Activated T-helper 9 cell treated with anti-CD3 and anti-CD28 coated beads, Interleukin-2, amount 50 U/mL, for 16 hours (primary cell): ENCODE data around the gene TMIE.

Source experiments
- DNase-seq: peaks from one replicate; pipeline ENCODE4 v3.0.0-alpha.2; 2020; ENCODE audit warnings: low read depth

The TMIE gene

DNA sequence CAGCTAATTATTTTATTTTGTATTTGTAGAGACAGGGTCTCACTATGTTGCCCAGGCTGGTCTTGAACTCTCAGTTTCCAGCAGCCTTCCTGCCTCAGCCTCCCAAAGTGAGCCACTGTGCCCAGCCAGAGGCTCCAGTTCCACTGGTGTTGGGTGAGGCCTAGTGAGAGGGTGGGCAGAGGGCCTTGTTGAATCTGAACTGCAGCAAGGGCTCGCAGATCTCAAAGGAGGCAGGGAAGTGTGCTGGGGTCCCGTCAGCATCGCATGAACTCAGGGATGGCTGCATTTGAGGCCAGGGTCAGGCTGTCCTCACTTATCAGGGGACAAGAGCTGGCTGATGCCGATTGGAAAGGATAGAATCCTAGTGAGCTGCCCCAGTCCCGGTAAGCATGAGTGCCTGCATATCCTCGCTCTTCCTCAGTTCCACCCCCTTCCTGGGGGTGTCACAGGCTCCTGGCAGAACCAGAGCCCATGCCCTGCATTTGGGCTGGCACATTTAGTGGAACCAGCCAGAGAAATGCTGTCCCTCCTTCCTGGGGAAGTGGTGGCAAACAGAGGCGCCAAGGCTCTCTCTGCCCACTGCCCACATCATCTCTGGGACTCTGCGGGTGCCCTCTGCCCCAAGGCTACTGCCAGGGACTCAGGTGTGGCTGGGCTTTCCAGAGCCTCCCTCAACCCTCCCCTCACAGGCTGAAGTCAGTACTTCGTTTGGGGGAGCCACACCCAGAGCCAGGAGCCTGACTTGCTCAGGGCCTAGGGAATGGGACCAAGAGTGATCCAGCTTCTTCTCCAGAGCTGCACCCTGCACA, 31.8 kb upstream of the TMIE start:
- DNase-seq = no peak

DNA sequence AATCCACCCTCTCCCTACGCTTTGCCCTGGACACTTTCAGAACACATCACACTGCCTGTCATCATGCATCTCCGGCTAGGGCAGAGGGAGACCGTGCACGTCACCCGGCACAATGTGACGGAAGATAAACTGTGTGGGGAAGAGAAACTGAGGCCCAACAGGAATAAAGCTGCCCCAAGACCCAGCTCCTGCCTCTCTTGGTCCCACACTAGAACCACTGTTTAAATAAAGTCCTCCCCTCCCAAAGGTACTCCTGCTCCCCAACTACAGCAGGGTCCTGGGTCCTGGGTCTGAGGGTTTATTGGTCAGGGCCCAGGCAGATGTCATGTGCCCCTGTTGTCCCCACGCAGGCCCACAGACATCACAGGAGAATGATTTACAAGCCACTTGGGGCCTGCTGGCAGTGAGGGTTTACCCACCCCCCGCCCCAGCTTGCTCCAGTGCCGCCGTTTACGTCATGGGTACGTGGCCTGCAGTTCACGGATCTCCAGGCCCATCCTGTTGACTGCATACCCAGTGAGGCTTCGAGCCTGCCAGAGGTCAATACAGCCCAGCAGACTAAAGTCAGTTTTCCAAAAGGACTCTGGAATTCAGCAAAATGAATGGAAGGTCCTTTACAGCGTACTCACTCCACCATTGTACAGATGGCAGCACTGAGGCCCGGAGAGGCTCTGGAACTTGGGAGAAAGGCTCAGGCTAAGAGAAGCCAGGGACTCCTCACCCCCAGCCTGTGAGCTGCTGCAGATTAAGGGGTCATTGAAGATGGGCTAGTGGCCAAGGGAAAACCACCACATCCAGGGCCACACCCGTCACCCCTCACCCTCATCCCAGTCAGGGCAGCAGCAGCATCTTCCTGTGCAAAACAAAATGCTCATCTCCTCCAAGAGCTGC, 30.9 kb upstream of the TMIE start:
- no peak for DNase-seq

DNA sequence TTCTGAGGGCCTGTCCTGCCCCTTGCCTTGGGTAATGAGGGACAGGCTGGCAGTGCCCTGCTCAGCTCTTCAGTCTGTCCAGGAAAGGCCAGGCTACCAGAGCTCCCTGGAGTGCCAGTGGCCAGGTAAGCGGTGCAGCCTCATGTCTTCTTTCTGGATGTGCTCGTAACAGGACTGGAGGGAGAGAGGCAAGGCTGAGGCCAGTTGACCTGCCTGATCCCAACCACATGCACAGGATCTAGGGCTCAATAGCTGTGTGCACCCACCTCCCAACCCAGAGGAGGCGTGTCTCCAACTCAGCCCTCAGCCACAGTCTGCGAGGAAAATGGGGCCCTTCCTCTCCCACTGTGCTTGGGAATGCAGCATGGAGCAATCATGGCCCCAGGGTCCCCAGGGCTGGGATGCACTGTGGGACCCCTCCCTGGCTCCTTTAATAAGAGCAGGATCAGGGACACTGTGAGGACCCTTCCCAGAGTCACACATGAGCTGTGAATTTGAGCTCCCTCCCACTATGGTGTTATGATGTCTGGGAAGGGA, 30.2 kb upstream of the TMIE start:
- DNase-seq = no peak

DNA sequence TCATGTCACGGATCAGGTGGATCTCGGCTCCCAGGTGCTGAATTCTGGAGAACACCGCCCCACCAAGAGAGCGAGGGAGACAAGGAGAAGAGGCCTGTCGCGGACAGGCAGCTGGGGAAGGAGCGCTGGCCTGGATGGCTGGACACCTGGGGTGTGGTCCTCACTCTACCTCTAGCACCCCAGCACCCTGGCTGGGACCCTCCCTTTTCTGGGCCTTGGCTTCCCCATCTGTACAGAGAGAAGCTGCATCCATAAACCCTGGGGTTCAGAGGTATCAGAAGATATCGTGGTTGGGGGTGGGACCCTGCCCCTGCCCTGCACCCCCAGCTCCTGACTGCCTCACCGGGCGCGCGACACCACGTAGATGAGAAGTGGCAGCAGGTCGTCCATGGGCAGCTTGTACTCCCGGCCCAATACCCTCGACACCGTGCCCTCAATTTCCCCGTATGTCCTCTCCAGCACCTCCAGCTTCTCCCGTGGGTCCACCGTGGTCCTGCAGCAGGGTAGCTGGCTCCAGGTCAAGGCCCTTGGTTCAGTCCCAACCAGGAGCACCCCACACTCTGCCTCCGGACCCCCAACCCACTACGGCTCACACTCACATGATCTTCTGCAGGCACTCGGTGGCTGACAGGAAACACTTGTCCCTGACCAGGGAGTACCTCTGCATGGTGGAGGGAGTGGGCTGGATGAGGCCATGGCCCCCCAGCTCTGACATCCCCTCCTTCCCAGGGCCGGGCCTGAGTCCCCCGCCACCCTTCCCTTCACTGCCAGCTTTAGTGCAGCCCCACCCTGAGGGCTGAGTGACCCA, 29.4 kb upstream of the TMIE start:
- no peak for DNase-seq

DNA sequence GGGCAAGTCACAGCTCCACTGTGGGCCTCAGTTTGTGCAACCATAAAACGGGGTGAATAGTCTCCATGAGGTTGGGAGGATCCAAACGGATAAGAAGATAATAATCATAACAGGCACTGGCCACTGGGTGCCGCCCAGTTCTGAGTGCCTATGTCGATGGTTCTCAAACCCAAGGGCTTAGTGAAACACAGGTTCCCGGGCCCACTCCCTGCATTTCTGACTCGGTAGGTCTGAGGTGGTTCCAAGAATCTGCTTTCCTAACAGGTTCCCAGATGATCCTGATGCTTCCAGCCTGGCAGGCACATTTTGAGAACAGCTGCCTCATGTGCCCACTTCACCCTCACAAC, 28.9 kb upstream of the TMIE start:
- DNase-seq = no peak

DNA sequence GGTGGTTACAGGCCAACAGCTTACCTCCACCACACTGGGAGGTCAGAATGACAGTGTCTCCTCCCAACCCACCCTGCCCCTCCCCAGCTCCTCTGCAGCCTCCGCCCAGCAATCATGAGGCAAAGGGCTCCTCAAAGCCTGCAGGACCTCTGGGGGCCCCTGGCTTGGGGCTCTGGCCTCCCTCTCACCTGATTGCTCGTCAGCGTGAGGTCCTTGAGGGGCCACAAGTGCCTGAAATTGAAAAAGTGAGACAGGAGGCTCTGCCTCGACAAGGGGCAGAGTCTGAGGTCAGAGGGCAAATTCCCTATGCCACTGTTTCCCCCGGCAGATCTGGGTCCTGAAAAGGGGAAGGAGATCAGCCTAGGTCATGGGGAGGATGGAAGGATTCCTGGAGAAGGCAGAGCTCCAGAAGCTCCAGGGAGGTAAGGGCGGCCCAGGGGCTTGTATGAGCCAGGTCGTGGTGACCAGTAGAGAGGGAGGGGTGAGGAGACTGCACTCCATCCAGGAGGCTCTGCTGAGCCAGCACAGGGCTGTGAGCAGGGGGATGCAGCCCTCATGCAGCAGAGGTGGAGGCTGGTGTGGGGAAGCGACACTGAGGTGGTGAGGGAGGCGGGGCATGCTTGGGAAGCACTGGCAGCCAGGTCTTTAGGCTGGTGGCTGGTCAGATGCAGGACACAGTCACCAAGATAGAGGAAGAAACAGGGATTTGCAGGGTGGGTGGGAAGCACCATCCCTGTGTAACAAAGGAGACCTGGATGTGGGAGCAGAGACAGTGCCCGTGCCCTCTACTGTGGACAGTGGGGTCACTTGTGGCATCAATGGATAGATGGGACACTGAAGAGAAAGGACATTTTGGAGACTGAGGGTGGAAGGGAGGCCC, 27.8 kb upstream of the TMIE start:
- DNase-seq = no peak

DNA sequence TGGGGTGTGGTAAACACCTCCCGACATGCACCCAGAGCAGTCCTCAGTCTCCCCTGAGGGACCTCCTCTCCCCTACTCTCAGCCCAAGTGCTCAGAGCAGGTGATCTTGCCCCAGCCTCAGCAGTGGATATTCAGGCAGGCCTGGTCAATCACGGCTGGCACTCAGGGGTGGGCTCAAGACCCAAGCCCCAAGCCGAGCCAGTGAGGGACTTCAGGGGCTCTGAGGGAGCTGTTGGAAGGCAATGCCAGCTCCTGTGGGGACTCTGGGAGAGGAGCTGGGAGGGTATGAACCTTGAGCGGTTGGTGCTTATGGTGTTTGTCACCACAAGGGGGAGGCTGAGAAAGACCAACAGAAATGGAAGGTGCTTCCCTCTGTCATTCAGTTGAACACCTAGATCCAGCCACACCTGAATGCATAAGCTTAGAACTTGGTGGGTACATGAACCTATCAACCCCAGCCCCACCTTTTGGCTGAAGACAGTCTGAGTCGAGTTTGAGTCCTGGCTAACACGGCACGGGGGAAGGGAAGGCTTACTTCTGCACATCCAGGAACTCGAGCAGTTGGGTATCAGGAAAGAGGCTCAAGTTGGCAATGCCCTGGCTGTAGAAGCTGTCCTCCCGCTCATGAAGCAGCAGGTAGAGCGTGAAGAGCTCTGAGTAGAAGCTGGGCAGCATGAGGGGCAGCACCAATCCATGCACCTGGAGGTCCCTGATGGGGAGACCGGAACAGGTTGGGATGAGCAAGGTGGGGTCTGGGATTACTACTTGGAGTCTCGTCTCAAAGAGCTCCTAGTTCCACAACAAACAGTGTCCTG, 27.0 kb upstream of the TMIE start:
- no peak for DNase-seq

DNA sequence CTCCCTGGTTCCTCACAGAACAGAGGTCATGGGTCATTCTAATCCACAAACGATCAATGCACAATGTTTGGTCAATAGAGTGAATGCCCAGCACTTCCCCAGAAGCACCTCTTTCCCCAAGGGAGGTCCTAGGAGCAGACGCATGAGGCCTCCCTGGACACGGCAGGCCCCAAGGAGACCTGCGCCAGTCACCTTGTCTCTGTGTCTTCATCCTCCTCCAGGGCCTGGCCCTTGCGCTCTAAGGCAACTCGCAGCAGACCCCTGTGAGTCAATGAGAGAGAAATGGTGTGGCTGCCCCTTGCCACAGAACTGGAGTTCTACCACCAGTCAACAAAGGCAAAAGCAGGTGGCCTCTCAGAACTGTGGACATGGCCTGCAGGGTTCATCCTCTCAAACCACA, 25.8 kb upstream of the TMIE start:
- no peak for DNase-seq

DNA sequence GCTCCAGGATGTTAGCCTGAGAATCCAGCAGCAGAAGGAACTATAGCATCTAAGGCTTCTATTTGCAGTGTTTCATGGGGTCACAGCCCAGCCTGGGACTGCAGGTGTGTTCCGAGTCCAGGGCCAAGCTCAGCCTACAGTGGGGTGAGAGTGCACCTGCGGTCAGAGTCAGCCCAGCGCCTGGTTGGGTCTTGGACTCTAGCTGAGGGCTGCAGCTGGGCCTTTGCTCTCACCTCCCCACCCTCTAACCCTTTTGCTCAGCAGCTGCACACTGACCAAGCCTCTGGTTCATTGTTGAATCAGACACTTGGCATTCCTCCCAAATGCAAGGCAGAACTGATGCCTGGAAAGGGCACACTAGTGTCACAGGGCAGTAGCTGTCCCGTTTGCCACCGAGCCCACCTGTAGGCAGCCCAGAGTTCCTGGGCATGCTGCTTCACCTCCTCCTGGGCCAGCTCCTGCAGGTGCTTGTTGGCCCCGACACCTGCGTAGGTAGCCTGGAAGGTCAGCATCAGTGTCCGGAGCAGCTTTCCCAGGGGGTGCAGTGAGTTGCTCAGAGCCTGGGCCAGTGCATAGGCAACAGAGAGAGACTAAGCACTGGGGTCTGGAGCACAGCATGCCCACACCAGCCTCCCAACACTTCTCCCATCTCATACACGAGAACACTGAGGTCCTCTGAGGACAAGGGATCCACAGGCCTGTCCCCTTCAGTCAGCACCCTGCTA, 25.2 kb upstream of the TMIE start:
- DNase-seq = no peak

DNA sequence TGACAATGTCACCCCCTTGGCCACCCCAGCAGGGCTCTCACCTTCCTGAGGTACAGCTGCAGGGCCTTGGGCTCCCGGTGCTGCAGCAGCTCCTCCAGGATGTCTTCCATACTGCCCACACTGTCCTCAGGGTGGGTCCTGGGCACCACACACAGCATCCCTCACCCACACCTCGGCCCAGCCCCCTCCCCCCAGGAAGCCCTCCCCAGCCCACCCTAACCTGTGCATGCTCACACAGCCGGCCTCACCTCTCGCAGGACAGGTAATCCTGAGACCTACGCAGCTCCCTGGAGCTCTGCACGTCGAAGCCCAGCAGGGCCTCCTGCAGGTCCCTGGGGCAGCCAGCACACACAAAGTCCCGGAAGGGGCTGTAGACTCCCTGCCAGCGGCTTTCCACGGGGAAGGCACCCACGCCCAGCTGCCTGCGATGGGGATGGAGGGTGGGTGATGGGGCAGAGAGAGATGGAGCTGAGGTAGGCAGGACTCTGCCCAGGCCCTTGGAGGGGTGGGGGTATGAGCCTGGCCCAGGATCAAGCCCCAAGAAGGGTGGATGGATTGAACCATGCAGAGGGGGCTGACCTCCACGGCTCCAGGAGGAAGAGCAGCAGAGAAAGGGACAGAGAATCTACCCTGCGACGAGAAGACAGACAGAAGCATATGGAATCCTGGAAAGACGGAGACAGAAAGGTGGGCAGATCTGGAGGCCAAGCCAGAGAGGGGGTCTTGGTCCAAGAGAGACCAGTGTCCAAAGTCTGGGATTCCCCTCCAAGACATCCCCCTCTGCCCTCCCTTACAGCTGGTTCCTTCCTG, 24.4 kb upstream of the TMIE start:
- DNase-seq = no peak

DNA sequence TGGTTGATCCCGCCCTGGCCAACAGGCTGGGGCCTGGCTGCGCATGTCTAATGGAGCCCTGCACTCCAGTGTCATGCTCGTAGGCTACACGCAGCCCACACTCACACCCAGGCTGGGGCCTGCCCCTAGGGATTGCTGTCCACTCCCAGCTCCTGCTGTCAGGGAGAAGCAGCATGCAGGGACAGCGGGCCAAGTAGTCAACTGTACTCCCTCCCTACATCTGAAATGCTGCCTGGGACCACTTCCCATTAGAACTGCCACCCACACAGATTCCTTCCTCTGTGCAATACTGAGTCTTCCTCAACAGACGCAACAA, 23.8 kb upstream of the TMIE start:
- DNase-seq = no peak

DNA sequence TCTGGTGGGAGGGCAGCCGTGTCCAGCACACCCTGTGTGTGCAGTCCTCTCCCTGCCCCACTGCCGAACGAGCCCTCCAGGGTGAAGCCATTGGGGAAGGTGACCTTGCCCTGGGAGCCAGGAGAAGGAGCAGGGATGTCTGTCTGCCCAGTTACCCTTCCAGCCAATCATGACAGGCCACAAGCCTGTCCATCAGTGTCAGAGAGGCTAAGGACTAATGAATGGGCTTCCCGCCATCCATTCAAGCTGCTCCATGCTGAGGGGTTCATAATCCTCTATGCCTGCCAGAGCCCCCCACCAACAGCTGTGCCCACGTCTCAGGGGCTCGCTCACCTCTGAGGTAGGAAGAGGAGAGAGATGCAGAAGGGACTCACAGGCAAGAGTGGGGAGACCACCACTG, 22.9 kb upstream of the TMIE start:
- no peak for DNase-seq

DNA sequence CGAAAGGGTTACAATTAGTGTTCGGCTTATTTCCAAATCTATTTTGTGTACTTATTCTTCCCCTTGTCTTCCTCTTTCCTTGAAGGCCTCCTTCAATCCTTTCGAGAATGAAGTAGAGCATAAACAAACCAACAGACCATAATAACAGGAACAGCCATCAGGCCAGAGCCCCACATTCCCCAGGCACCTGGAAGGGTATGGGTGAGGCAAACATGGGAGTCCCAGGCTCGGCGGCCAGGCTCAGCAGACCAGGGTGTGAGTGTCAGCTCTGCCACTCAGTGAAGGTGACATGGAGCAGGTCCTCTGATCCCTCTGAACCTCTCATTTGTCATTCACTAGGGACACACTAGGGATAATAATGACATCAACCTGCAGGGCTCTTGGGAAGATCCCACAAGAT, 21.5 kb upstream of the TMIE start:
- no peak for DNase-seq

DNA sequence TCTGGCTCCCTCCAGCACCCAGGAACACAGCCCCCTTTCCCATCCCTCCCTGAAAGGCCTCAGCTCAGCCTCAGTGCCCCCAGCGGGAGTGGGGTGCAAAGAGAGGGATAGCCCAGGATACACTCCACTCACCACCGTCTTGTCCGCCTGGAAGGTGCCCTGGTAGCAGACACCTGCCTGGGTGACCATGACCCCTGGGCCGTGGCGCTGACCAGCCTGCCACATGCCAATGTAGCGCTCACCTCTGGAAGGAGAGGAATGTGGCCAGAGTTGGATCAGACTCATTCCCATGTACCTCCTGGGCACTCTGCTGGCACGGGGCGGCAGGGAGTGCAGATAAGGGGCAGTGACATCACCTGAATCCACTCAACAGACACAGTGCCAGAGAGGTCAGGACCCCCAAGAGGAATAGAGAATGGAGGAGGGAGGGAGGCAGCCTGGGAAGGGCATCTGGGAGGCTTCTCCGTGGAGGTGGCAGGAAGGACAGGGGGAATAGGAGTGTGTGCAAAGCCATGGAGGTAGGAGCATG, 20.8 kb upstream of the TMIE start:
- no peak for DNase-seq

DNA sequence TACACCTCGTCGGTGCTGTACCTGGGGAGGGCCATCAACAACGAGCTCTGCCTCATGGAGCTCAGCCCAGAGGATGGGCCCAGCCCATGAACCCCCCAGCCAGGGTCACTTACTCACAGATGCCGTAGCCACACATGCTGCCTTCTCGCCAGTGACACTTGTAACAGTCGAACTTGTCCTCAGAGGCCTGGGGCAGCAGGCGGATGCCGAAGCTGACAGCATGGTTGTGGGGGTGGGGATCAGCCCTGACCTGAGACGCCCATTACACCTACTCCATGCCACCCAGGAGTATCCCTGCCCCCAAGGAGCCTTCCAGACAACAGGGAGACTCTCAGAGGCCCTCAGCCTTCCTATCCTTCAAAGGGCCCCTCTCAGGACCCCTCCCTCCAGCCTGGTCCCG, 19.8 kb upstream of the TMIE start:
- DNase-seq = no peak

DNA sequence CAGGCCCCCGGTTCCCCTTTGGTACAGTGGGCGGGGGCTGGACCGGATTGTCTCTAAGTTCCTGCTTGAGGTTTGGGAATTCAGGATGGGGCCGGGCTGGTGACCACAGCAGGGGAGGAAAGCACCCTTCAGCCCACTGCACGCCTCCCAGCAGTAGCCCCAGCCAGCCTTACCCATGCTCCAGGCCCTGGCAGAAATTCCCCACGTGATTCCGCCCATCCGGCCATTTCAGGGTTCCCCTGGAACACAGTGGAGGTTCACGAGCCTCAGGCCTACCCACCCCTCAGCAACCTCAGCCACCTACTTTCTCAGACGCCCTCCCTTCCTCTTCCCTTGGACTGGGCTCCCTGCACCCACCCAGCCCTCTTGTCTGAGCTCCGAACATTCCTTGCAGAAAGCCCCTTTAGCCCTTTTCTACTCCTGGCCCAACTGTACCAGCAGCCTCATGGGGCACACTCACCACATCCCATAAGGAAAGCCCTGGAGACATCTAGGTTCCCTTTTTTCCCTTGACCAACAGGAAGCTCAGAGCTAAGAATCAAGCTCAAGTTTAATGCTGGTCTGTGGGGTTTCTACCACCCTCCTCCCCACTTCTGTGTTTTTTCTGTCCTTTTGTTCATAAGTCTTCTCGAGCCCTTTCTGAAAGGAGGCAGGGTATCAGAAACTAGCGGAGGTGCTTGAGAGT, 19.2 kb upstream of the TMIE start:
- DNase-seq = no peak

DNA sequence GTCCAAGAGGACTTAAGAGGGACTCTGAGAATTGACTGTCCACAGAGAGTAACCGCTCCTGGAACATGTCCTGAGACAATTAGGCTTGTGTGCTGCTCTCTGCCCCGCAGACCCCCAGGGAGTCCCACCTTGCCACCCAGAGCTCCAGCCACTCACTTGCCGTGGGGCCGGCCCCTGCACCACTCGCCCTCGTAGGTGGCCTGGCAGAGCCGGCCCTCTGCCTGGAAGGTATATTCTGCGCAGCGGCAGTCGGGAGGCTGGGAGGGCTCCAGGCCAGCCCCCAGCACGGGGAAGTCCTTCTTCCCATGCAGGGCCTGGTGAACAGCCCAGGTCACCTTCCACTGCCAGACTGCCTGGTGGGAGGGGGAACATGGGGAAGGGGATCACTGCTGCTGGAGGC, 18.2 kb upstream of the TMIE start:
- no peak for DNase-seq

DNA sequence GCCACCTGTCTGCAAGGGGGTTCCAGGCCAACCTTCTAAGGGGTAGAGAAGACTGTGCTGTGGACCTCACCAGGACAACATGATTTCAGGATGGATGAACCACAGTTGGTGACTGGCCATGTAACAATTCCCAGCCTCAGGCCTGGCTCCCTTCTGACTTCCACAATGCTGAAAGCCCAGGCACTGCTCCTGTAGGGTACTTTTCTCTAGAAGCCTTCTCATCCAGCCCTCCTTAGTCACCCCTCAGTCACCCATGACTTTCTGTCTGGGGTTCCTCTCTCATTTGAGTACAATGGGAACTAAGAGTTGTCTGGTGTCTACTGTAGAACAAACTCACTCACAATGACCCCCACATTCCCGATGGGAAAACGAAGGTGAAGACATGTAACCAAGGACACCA, 16.3 kb upstream of the TMIE start:
- no peak for DNase-seq
